ENCODE measurements around the gene CAP2.

DNA sequence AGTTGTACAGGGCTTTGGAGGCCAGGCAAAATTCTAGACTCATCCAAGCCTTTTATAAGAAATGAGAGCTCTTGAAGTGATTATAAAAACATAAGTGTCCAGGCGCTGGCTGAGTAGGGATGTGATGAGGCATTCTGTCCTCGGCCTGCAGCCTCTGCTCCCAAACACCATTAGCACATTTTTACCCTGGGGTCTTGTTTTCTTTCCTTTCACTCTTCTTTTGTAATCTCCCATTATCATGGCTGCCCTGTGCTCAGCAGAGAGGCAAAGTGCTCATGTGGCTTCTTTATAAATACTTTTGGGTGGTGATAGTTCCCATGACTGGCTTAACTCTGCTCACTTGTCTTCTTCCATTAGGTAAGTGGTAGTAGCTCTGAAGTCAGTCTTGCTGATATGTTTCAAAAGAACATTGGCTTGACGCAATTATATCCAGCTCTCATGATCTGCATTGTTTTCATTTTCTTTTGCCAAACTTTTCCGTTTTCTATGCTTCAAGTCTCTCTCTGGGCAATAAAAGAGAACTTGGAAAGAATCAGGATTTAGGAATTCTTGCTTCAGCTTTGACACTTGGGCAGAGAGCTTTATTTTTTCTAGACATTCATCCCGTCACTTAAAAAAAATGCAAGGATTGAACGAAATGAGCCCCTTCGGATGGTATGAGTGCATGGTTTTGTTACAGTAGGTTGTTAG, 61.1 kb downstream of the CAP2 start:
- TF ChIP-seq, protein P1, sequence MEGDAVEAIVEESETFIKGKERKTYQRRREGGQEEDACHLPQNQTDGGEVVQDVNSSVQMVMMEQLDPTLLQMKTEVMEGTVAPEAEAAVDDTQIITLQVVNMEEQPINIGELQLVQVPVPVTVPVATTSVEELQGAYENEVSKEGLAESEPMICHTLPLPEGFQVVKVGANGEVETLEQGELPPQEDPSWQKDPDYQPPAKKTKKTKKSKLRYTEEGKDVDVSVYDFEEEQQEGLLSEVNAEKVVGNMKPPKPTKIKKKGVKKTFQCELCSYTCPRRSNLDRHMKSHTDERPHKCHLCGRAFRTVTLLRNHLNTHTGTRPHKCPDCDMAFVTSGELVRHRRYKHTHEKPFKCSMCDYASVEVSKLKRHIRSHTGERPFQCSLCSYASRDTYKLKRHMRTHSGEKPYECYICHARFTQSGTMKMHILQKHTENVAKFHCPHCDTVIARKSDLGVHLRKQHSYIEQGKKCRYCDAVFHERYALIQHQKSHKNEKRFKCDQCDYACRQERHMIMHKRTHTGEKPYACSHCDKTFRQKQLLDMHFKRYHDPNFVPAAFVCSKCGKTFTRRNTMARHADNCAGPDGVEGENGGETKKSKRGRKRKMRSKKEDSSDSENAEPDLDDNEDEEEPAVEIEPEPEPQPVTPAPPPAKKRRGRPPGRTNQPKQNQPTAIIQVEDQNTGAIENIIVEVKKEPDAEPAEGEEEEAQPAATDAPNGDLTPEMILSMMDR (IDR thresholded peaks at IDR 0.05) = no peak
- no peak for TF ChIP-seq POLR2AphosphoS5 (IDR thresholded peaks at IDR 0.05)

All from breast epithelium (tissue), 3 donors.